ENCODE results near the gene RBM6. TPM values are rescaled to one million over a fixed set of nuclear protein-coding genes. Genes with fewer than 3 reads are reported as not detected.

The RBM6 gene
- total RNA-seq, 1 donor from 2014 or later = 169 TPM

- no peak overlapping the region for H3K27ac Mint-ChIP-seq (ENCODE audit: unreplicated experiment)
- DNase-seq = no peak
- no peak overlapping the region for H3K4me3 Mint-ChIP-seq (ENCODE audit: unreplicated experiment)
- H3K9me3 Mint-ChIP-seq (ENCODE audit: unreplicated experiment) = peaks cover 3% of the 10 kb centered on the region
- H3K4me1 Mint-ChIP-seq (ENCODE audit: low read depth, unreplicated experiment) = no peaks in the 10 kb centered on the region
- peaks cover 5% of the 10 kb centered on the region for H3K27me3 Mint-ChIP-seq (ENCODE audit: unreplicated experiment)
- H3K36me3 Mint-ChIP-seq (ENCODE audit: unreplicated experiment) = no peaks in the 10 kb centered on the region
- TF ChIP-seq CTCF (IDR thresholded peaks at IDR 0.05; ENCODE audit: partially characterized antibody, unreplicated experiment) = no peak
Measured at GRCh38 chr3:49924683-49925082, 15.3 kb upstream of the RBM6 start.

GRCh38 chr3:49925485-49925884, 14.5 kb upstream of the RBM6 start:
- Mint-ChIP-seq H3K27me3 (ENCODE audit: unreplicated experiment) (peaks cover 5% of the 10 kb centered on the region), H3K9me3 (ENCODE audit: unreplicated experiment) (peaks cover 3% of the 10 kb centered on the region), H3K4me1 (ENCODE audit: low read depth, unreplicated experiment) (peaks cover 3% of the 10 kb centered on the region), H3K27ac (ENCODE audit: unreplicated experiment) (no peak overlapping the region), H3K36me3 (ENCODE audit: unreplicated experiment) (no peaks in the 10 kb centered on the region), H3K4me3 (ENCODE audit: unreplicated experiment) (no peak overlapping the region)
- DNase-seq = no peak
- no peak for TF ChIP-seq CTCF (IDR thresholded peaks at IDR 0.05; ENCODE audit: partially characterized antibody, unreplicated experiment)

- peaks cover 3% of the 10 kb centered on the region for H3K9me3 Mint-ChIP-seq (ENCODE audit: unreplicated experiment)
- H3K4me3 Mint-ChIP-seq (ENCODE audit: unreplicated experiment) = no peak overlapping the region
- DNase-seq = no peak
- H3K27ac Mint-ChIP-seq (ENCODE audit: unreplicated experiment) = no peak overlapping the region
- TF ChIP-seq CTCF (IDR thresholded peaks at IDR 0.05; ENCODE audit: partially characterized antibody, unreplicated experiment) = no peak
- H3K27me3 Mint-ChIP-seq (ENCODE audit: unreplicated experiment) = peaks cover 5% of the 10 kb centered on the region
- H3K4me1 Mint-ChIP-seq (ENCODE audit: low read depth, unreplicated experiment) = peaks cover 6% of the 10 kb centered on the region
- H3K36me3 Mint-ChIP-seq (ENCODE audit: unreplicated experiment) = no peaks in the 10 kb centered on the region
Measured at GRCh38 chr3:49926117-49926728, 13.7 kb upstream of the RBM6 start.

GRCh38 chr3:49927798-49928197, 12.2 kb upstream of the RBM6 start:
- TF ChIP-seq CTCF (IDR thresholded peaks at IDR 0.05; ENCODE audit: partially characterized antibody, unreplicated experiment) = no peak
- Mint-ChIP-seq H3K4me1 (ENCODE audit: low read depth, unreplicated experiment) (peaks cover 6% of the 10 kb centered on the region), H3K27ac (ENCODE audit: unreplicated experiment) (no peak overlapping the region), H3K4me3 (ENCODE audit: unreplicated experiment) (no peak overlapping the region), H3K36me3 (ENCODE audit: unreplicated experiment) (no peaks in the 10 kb centered on the region), H3K27me3 (ENCODE audit: unreplicated experiment) (peaks cover 5% of the 10 kb centered on the region), H3K9me3 (ENCODE audit: unreplicated experiment) (peaks cover 3% of the 10 kb centered on the region)
- DNase-seq = no peak

GRCh38 chr3:49928481-49929017, 11.4 kb upstream of the RBM6 start:
- H3K27ac Mint-ChIP-seq (ENCODE audit: unreplicated experiment) = no peak overlapping the region
- no peak for TF ChIP-seq CTCF (IDR thresholded peaks at IDR 0.05; ENCODE audit: partially characterized antibody, unreplicated experiment)
- H3K27me3 Mint-ChIP-seq (ENCODE audit: unreplicated experiment) = peaks cover 5% of the 10 kb centered on the region
- peaks cover 6% of the 10 kb centered on the region for H3K4me1 Mint-ChIP-seq (ENCODE audit: low read depth, unreplicated experiment)
- DNase-seq = no peak
- peak overlapping the region; percentile 90 for H3K4me3 Mint-ChIP-seq (ENCODE audit: unreplicated experiment)
- H3K36me3 Mint-ChIP-seq (ENCODE audit: unreplicated experiment) = no peaks in the 10 kb centered on the region
- peaks cover 3% of the 10 kb centered on the region for H3K9me3 Mint-ChIP-seq (ENCODE audit: unreplicated experiment)
